ENCODE results near the gene PAX7.

- TF ChIP-seq POLR2A (IDR thresholded peaks at IDR 0.05) (no peak), CTCF (IDR thresholded peaks at IDR 0.05) (no peak)
Measured at GRCh38 chr1:18668750-18669404, 38.2 kb downstream of the PAX7 start.
